GM12865 (cell line): ENCODE results near the gene GAL3ST1.
"Not testable (repeated sequence)": the region's sequence is repeated elsewhere in the genome, so short reads cannot be mapped to it uniquely, and the experiment has no call there.

Experiments used
- DNase-seq: peaks from one replicate; pipeline ENCODE4 v3.0.0; 2010; ENCODE audit warnings: low read depth
- H3K4me3 ChIP-seq: 2 replicates; pipeline ENCODE4 v1.5.1; 2011; ENCODE audit warnings: mild to moderate bottlenecking, low read depth, low read length, control low read depth
- TF ChIP-seq, protein P1 (sequence below): IDR thresholded peaks from 2 replicates; pipeline ENCODE4 v1.5.1; 2011; ENCODE audit warnings: low read length, control low read depth, low read depth, inconsistent platforms; ENCODE audit not compliant: insufficient read depth; ENCODE audit errors: missing control alignments

GAL3ST1 gene

DNA sequence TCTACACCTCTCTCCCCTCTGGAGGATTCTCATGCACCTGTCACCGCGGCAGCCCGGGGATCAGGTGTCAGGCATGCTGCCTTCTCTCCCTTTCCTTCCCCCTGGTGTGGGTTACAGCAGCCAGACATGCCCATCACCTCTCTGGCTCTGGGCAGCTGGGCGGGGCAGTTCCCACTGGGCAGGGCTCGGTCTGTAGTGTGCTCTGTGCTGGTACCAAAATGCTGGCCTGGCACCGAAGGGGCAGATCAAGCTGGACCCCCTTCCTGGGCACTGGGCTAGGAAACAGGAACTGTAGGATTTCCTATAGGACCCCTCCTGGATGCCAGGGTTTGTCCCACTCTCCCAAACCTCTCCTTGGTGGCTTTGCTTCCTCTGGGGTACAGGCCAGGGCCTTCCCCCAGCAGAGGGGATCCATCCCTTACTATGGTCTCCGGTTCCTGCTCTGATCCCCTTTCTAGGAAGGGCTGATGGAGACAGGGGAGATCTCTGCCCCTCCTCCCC lies 821 bp downstream of the GAL3ST1 start:
- TF ChIP-seq, protein P1, sequence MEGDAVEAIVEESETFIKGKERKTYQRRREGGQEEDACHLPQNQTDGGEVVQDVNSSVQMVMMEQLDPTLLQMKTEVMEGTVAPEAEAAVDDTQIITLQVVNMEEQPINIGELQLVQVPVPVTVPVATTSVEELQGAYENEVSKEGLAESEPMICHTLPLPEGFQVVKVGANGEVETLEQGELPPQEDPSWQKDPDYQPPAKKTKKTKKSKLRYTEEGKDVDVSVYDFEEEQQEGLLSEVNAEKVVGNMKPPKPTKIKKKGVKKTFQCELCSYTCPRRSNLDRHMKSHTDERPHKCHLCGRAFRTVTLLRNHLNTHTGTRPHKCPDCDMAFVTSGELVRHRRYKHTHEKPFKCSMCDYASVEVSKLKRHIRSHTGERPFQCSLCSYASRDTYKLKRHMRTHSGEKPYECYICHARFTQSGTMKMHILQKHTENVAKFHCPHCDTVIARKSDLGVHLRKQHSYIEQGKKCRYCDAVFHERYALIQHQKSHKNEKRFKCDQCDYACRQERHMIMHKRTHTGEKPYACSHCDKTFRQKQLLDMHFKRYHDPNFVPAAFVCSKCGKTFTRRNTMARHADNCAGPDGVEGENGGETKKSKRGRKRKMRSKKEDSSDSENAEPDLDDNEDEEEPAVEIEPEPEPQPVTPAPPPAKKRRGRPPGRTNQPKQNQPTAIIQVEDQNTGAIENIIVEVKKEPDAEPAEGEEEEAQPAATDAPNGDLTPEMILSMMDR: no peak
- no peak for DNase-seq
- H3K4me3 ChIP-seq: no peak overlapping the region

DNA sequence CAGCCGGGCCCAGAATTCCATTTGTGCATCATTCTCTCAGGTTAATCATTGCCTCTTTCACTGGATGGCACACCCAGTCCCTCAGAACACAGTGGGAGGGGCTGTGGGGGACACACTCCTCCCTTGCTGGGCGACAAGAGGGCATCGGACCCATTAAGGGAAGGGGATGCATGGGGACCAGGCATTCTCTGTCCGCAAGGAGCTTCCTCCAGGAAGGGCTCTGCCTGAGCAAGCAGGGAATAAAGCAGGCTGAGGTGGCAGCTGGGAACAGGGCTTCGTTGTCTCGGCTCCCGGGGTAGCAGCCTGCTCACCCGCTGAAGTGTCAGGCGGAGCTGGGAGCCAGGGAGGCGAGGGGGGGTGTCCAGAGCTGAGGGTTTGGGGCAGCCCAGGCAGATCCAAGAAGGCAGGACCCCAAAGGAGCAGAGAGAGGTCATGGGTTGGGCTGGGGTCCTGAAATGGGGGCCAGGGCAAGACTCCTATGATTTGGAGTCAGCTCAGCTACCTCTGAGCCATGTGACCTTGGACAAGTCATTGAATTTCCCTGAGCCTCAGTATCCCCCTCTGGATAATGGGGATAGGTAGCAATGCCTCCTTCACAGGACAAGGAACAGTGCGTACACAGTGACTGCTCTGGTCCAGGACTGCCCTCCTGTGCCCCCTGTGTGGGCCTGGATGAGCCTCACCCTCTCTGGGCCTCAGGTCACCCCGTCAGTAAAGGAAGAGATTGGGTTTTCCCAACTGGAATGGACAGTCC lies 1.4 kb downstream of the GAL3ST1 start:
- no peak for DNase-seq
- TF ChIP-seq, protein P1: no peak
- no peak overlapping the region for H3K4me3 ChIP-seq

DNA sequence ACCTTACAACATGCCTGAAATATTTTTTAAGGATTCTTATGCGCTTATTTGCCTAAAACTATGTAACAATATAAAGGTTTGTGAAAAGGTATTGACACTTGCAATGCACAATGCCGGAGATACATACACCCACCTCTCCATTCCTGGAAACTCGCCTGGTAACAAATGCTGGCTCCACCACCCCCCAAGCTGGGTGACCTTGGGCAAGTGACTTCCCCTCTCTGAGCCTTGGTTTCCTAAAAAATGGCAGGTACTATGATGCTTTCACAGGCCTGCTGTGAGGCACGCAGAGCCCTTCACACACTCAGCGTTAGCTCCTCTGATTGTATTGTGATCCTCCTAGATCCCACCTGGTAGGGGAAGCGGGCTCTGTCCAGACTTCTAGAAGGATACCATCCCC lies 2.3 kb downstream of the GAL3ST1 start:
- no peak overlapping the region for H3K4me3 ChIP-seq
- TF ChIP-seq, protein P1: no peak

DNA sequence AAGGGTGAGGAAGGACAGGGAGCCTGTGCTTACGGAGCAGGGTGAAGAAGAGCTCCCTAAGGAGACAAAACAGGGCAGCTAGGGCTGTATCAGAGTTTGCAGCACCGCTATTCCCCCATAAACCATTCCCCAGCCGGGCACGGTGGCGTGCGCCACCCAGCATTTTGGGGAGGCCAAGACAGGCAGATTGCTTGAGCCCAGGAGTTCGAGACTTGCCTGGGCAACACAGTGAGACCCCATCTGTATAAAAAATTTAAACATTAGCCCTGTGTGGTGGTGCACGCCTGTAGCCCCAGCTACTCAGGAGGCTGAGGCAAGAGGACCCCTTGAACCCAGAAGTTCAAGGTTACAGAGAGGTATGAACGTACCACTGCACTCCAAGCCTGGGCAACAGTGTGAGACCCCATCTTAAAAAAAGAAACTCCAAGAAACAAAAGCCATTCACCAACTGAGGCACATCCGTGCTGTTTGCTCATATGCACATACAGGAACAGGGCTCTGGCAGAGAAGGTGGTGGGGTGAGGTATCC lies 4.7 kb downstream of the GAL3ST1 start:
- TF ChIP-seq, protein P1: no peak
- no peak for DNase-seq
- H3K4me3 ChIP-seq: no peak overlapping the region

More for the DNA sequence above, 2.3 kb downstream of the GAL3ST1 start:
- DNase-seq: no peak

DNA sequence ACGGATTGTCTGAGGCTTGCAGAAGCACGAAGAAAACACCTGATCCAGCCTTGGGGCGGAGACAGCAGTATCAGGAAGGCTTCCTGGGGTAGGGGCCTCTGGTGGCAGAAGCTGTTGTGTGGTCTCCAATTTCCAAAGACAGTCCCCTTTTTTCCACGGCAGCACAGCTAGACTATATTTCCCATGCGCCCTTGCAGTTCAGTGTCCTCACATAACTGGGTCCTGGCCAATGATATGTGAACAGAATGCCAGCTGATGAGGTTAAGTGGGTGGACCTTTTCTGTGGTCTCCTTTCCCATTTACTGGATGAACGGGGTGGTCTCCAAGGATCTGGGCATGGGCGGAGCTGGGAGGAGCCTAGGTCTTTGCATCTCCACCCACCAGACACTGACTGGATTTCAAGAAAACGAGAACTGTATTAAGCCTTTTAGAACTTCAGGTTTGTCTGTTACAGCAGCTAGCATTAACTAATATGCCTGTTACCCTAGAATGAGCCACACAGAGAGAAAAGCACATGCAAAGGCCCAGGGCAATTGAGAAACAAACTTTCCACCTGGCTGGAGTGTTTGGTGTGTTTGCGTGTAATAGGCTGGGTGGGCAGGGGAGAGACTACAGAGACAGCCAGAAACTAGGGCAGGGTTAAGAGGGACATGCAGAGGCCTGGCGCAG lies 6.2 kb downstream of the GAL3ST1 start:
- DNase-seq: no peak
- TF ChIP-seq, protein P1: no peak
- no peak overlapping the region for H3K4me3 ChIP-seq

DNA sequence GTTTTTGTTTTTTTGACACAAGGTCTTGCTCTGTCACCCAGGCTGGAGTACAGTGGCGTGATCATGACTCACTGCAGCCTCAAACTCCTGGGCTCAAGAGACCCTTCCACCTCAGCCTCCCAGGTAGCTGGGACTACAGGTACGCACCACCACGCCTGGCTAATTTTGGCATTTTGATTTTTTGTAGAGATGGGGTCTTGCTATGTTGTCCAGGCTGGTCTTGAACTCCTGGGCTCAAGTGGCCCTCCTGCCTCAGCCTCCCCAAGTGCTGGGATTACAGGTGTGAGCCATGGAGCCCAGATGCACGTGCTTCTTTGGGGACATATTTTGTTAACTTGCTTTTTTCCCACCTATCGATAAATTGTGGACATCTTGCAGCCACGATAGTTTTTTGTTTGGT lies 7.2 kb downstream of the GAL3ST1 start:
- not testable (repeated sequence) for DNase-seq, H3K4me3 ChIP-seq

DNA sequence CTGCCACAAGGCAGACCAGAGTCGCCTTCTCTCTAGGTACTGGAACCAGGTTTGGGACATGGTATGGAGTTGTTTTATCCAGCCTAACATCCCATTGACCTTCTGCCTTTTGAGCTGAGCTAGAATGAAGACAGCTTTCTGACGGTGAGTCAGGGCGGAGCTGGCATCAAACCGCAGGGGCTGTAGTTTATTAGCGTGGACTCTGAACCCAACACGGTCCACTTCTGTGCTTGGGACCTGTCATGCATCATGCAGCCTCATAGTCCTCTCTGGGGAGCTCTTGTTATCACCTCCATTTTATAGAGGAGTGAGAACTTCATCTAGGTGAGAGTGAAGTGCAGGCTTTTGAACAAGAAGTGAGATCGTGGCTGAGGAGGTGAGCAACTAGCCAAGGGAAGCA lies 8.3 kb downstream of the GAL3ST1 start:
- DNase-seq: no peak
- TF ChIP-seq, protein P1: no peak
- no peak overlapping the region for H3K4me3 ChIP-seq
